Loucy (cell line): ENCODE measurements around the gene BPIFB2.
"Not testable (repeated sequence)": the region's sequence is repeated elsewhere in the genome, so short reads cannot be mapped to it uniquely, and the experiment has no call there.

Experiments
- H2AFZ ChIP-seq: fragments of 200-600 bp; sonication (generic); 2 replicates; pipeline ENCODE4 v1.6.0; 2016; ENCODE audit warnings: antibody characterized with exemption, mild to moderate bottlenecking, low read length, moderate library complexity
- H3F3A ChIP-seq: fragments of 200-600 bp; 2 replicates; pipeline ENCODE4 v1.6.0; 2016; ENCODE audit warnings: antibody characterized with exemption, low read depth, mild to moderate bottlenecking
- H3K27me3 ChIP-seq: fragments of 200-600 bp; sonication (generic); 2 replicates; pipeline ENCODE4 v1.6.1; 2014; ENCODE audit warnings: low read length, mild to moderate bottlenecking; ENCODE audit not compliant: insufficient read depth, poor library complexity, severe bottlenecking
- H3K36me3 ChIP-seq: fragments of 200-600 bp; sonication (generic); 2 replicates; pipeline ENCODE4 v1.6.1; 2016; ENCODE audit warnings: low read length; ENCODE audit not compliant: insufficient read depth
- H3K4me1 ChIP-seq: fragments of 200-600 bp; sonication (generic); 2 replicates; pipeline ENCODE4 v1.5.1; 2014; ENCODE audit warnings: low read length, mild to moderate bottlenecking; ENCODE audit not compliant: insufficient read depth, poor library complexity, severe bottlenecking
- H3K4me2 ChIP-seq: fragments of 200-600 bp; sonication (generic); 2 replicates; pipeline ENCODE4 v1.6.0; 2014; ENCODE audit warnings: antibody characterized with exemption, low read length, low read depth, mild to moderate bottlenecking; ENCODE audit not compliant: poor library complexity, severe bottlenecking
- H3K4me3 ChIP-seq: fragments of 200-600 bp; sonication (generic); 2 replicates; pipeline ENCODE4 v1.5.1; 2014; ENCODE audit warnings: low read length, mild to moderate bottlenecking, mixed read lengths; ENCODE audit not compliant: poor library complexity, severe bottlenecking
- H3K79me2 ChIP-seq: fragments of 200-600 bp; sonication (generic); 2 replicates; pipeline ENCODE4 v1.6.1; 2014; ENCODE audit warnings: low read length; ENCODE audit not compliant: insufficient read depth
- H3K9ac ChIP-seq: fragments of 200-600 bp; sonication (generic); 2 replicates; pipeline ENCODE4 v1.6.0; 2014; ENCODE audit warnings: mild to moderate bottlenecking, low read depth, low read length, moderate library complexity; ENCODE audit not compliant: poor library complexity, severe bottlenecking
- H3K9me2 ChIP-seq: fragments of 200-600 bp; sonication (generic); replicated peaks from 2 replicates; pipeline ENCODE4 v1.6.1; 2016; ENCODE audit warnings: low read depth, low read length, mixed read lengths
- H3K9me3 ChIP-seq: fragments of 200-600 bp; sonication (generic); 2 replicates; pipeline ENCODE4 v1.6.1; 2014; ENCODE audit warnings: mild to moderate bottlenecking, antibody characterized with exemption, low read length, low read depth; ENCODE audit not compliant: insufficient read depth
- H4K20me1 ChIP-seq: fragments of 200-600 bp; sonication (generic); 2 replicates; pipeline ENCODE4 v1.6.0; 2014; ENCODE audit warnings: antibody characterized with exemption, low read length, mild to moderate bottlenecking; ENCODE audit not compliant: insufficient read depth, poor library complexity, severe bottlenecking
- CTCF ChIP-seq: fragments of 200-600 bp; sonication (generic); conservative IDR thresholded peaks from 2 replicates; pipeline ENCODE4 v1.5.1; 2014; ENCODE audit warnings: mild to moderate bottlenecking, antibody characterized with exemption, low read length
- EZH2phosphoT487 ChIP-seq: fragments of 200-600 bp; IDR thresholded peaks from 2 replicates; pipeline ENCODE4 v1.6.1; 2018; ENCODE audit warnings: antibody characterized with exemption, mild to moderate bottlenecking, moderate library complexity, borderline replicate concordance

Gene BPIFB2

GRCh38 chr20:33043731-33044181 lies 36.3 kb downstream of the BPIFB2 start:
- no peak for TF ChIP-seq EZH2phosphoT487
- TF ChIP-seq CTCF = no peak
- no peaks in the 10 kb centered on the region for H4K20me1 ChIP-seq
- H3K4me1 ChIP-seq = no peaks in the 10 kb centered on the region
- no peaks in the 10 kb centered on the region for H3K36me3 ChIP-seq
- no peak overlapping the region for H2AFZ ChIP-seq
- no peaks in the 10 kb centered on the region for H3K79me2 ChIP-seq
- no peaks in the 10 kb centered on the region for H3F3A ChIP-seq
- H3K4me3 ChIP-seq = no peak overlapping the region
- no peak overlapping the region for H3K4me2 ChIP-seq
- H3K9ac ChIP-seq = no peak overlapping the region
- no peaks in the 10 kb centered on the region for H3K27me3 ChIP-seq
- H3K9me2 ChIP-seq = no peaks in the 10 kb centered on the region
- H3K9me3 ChIP-seq = peaks cover 9% of the 10 kb centered on the region; the same call in 1 of the 2 replicates

- not testable (repeated sequence) for H2AFZ ChIP-seq, H3K27me3 ChIP-seq, H3K4me1 ChIP-seq, H3K36me3 ChIP-seq, H3K9ac ChIP-seq, H3K4me3 ChIP-seq, H3K4me2 ChIP-seq, H3F3A ChIP-seq, H3K9me3 ChIP-seq, H3K9me2 ChIP-seq, H3K79me2 ChIP-seq, H4K20me1 ChIP-seq
These were observed 37.7 kb downstream of the BPIFB2 start for GRCh38 chr20:33045129-33045721.

- Histone ChIP-seq H3K9me3 (peaks cover 9% of the 10 kb centered on the region; the same call in 1 of the 2 replicates), H3K4me2 (no peak overlapping the region), H3K9ac (no peak overlapping the region), H3K4me1 (no peaks in the 10 kb centered on the region), H2AFZ (no peak overlapping the region), H3K27me3 (no peaks in the 10 kb centered on the region), H3K36me3 (no peaks in the 10 kb centered on the region), H3K4me3 (no peak overlapping the region), H3K79me2 (no peaks in the 10 kb centered on the region), H3F3A (no peaks in the 10 kb centered on the region), H3K9me2 (no peaks in the 10 kb centered on the region), H4K20me1 (no peaks in the 10 kb centered on the region)
- TF ChIP-seq CTCF = no peak
These were observed 38.9 kb downstream of the BPIFB2 start for GRCh38 chr20:33046412-33046811.

GRCh38 chr20:33051333-33051732 lies 43.8 kb downstream of the BPIFB2 start:
- H3K9me3 ChIP-seq = no peaks in the 10 kb centered on the region
- H3K4me2 ChIP-seq = no peak overlapping the region
- no peaks in the 10 kb centered on the region for H3K9me2 ChIP-seq
- no peaks in the 10 kb centered on the region for H3K27me3 ChIP-seq
- H3F3A ChIP-seq = no peaks in the 10 kb centered on the region
- H3K79me2 ChIP-seq = no peaks in the 10 kb centered on the region
- no peaks in the 10 kb centered on the region for H3K4me1 ChIP-seq
- H3K4me3 ChIP-seq = no peak overlapping the region
- H3K36me3 ChIP-seq = no peaks in the 10 kb centered on the region
- no peaks in the 10 kb centered on the region for H4K20me1 ChIP-seq
- no peak overlapping the region for H3K9ac ChIP-seq
- TF ChIP-seq EZH2phosphoT487 = no peak
- no peak for TF ChIP-seq CTCF
- H2AFZ ChIP-seq = no peak overlapping the region
